Measurements from ENCODE around the gene FCSK. TPM values are rescaled to one million over a fixed set of nuclear protein-coding genes. Genes with fewer than 3 reads are reported as not detected.
A peak's percentile ranks its signal among the peaks of the same experiment; 100 is the strongest.

FCSK gene
- total RNA-seq, 1 experiment from 2014 or later = 13.7 TPM

GRCh38 chr16:70438585-70438968 lies 15.8 kb upstream of the FCSK start:
- ChIA-PET POLR2A (interaction anchor here (0.6 to 3.9 kb wide), 6 partner anchors 11 to 91 kb away, joined by 3 to 25 read pairs (median 4); partner anchors contain the start of genes DDX19A and FCSK), CTCF (interaction anchor here (0.6 to 0.9 kb wide), 2 partner anchors 16 to 57 kb away, joined by 3 read pairs; no protein-coding TSS in a partner anchor)
- peak overlapping the region; percentile 76 for H3K4me3 Mint-ChIP-seq (ENCODE audit: unreplicated experiment)
- TF ChIP-seq CTCF (IDR thresholded peaks at IDR 0.05; ENCODE audit: unreplicated experiment) = no peak
- H3K27me3 Mint-ChIP-seq (ENCODE audit: insufficient read depth, unreplicated experiment) = no peaks in the 10 kb centered on the region
- intact Hi-C loops (cut with micrococcal nuclease) = no loop called here
- peaks cover 12% of the 10 kb centered on the region for H3K4me1 Mint-ChIP-seq (ENCODE audit: insufficient read depth, unreplicated experiment)
- H3K9me3 Mint-ChIP-seq (ENCODE audit: unreplicated experiment) = no peaks in the 10 kb centered on the region
- no peaks in the 10 kb centered on the region for H3K36me3 Mint-ChIP-seq (ENCODE audit: insufficient read depth, unreplicated experiment)
- no TSS peak for BruUV-seq (replicated peaks)
- H3K27ac Mint-ChIP-seq (ENCODE audit: low read depth, unreplicated experiment) = peak overlapping the region; percentile 8
- no peak for DNase-seq (ENCODE audit: unreplicated experiment)

GRCh38 chr16:70438969-70439862 lies 15.2 kb upstream of the FCSK start, which contains the start of gene ST3GAL2:
Gene ST3GAL2, minus strand, starts transcription at chr16:70439100. Its CDS starts 40,570 bp downstream, at chr16:70398530.
- H3K4me1 Mint-ChIP-seq (ENCODE audit: insufficient read depth, unreplicated experiment) = peaks cover 12% of the 10 kb centered on the region
- intact Hi-C loops (cut with micrococcal nuclease) = loop anchor here (1.0 kb wide), 1 partner anchor 58 kb away; no protein-coding TSS in a partner anchor
- no peaks in the 10 kb centered on the region for H3K36me3 Mint-ChIP-seq (ENCODE audit: insufficient read depth, unreplicated experiment)
- BruUV-seq (replicated peaks) = no TSS peak
- H3K4me3 Mint-ChIP-seq (ENCODE audit: unreplicated experiment) = peak within 1 kb of the TSS; percentile 76
- peak; percentile 5 for TF ChIP-seq CTCF (IDR thresholded peaks at IDR 0.05; ENCODE audit: unreplicated experiment)
- ChIA-PET CTCF (interaction anchor here (0.5 to 0.9 kb wide), 6 partner anchors 17 to 69 kb away, joined by 3 read pairs; no protein-coding TSS in a partner anchor), POLR2A (interaction anchor here (0.6 to 3.9 kb wide), 9 partner anchors 11 to 92 kb away, joined by 3 to 25 read pairs (median 5); partner anchors contain the start of genes COG4, DDX19A and FCSK)
- peak; percentile 94 for DNase-seq (ENCODE audit: unreplicated experiment)
- no peaks in the 10 kb centered on the region for H3K9me3 Mint-ChIP-seq (ENCODE audit: unreplicated experiment)
- H3K27me3 Mint-ChIP-seq (ENCODE audit: insufficient read depth, unreplicated experiment) = no peaks in the 10 kb centered on the region
- peak within 1 kb of the TSS; percentile 43 for H3K27ac Mint-ChIP-seq (ENCODE audit: low read depth, unreplicated experiment)

GRCh38 chr16:70440009-70440692 lies 14.2 kb upstream of the FCSK start:
- ChIA-PET POLR2A (interaction anchor here (0.7 to 3.9 kb wide), 5 partner anchors 14 to 93 kb away, joined by 3 to 25 read pairs (median 5); partner anchors contain the start of genes COG4, DDX19A and FCSK), CTCF (interaction anchor here (0.5 to 0.8 kb wide), 3 partner anchors 16 to 40 kb away, joined by 3 read pairs; no protein-coding TSS in a partner anchor)
- Mint-ChIP-seq H3K36me3 (ENCODE audit: insufficient read depth, unreplicated experiment) (no peaks in the 10 kb centered on the region), H3K27ac (ENCODE audit: low read depth, unreplicated experiment) (no peak overlapping the region), H3K4me1 (ENCODE audit: insufficient read depth, unreplicated experiment) (peaks cover 12% of the 10 kb centered on the region), H3K27me3 (ENCODE audit: insufficient read depth, unreplicated experiment) (no peaks in the 10 kb centered on the region), H3K4me3 (ENCODE audit: unreplicated experiment) (peak overlapping the region; percentile 76), H3K9me3 (ENCODE audit: unreplicated experiment) (no peaks in the 10 kb centered on the region)
- intact Hi-C loops (cut with micrococcal nuclease) = no loop called here
- DNase-seq (ENCODE audit: unreplicated experiment) = no peak
- no TSS peak for BruUV-seq (replicated peaks)
- TF ChIP-seq CTCF (IDR thresholded peaks at IDR 0.05; ENCODE audit: unreplicated experiment) = no peak

All from MCF 10A (cell line).